Measurements from ENCODE around the gene PTBP1. TPM values are rescaled to one million over a fixed set of nuclear protein-coding genes. Genes with fewer than 3 reads are reported as not detected.
"Not testable (repeated sequence)": the region's sequence is repeated elsewhere in the genome, so short reads cannot be mapped to it uniquely, and the experiment has no call there.

Gene PTBP1
- total RNA-seq, 1 donor from 2014 or later: 134 TPM

DNA sequence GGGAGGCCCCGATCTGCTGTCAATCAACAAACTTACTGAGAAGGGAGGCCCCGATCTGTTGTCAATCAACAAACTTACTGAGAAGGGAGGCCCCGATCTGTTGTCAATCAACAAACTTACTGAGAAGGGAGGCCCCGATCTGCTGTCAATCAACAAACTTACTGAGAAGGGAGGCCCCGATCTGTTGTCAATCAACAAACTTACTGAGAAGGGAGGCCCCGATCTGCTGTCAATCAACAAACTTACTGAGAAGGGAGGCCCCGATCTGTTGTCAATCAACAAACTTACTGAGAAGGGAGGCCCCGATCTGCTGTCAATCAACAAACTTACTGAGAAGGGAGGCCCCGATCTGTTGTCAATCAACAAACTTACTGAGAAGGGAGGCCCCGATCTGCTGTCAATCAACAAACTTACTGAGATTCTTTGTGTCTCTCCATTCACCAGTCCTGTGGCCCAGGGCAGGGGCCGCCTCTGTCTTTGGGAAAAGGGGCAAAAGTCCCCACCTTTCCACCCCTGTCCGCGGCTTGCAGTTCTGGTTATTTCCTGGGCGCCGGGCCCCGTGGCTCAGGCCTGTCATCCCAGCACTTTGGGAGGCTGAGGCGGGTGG is 56.5 kb downstream of the PTBP1 start:
- DNase-seq (ENCODE audit: low read depth): not testable (repeated sequence)

DNA sequence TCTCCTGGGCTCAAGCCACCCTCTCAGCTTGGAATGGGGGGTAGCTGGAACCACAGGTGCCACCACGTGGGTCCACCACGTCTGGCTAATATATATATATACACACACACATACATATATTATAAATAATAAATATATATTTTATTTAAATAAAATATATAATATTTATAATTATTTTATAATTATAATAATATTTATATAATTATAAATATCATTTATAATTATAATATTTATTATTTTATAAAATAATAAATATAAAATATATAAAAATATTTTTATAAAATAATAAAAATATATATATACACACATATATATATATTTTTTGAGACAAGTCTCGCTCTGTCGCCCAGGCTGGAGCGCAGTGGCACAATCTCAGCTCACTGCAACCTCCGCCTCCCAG is 57.3 kb downstream of the PTBP1 start:
- no peak for DNase-seq (ENCODE audit: low read depth)

DNA sequence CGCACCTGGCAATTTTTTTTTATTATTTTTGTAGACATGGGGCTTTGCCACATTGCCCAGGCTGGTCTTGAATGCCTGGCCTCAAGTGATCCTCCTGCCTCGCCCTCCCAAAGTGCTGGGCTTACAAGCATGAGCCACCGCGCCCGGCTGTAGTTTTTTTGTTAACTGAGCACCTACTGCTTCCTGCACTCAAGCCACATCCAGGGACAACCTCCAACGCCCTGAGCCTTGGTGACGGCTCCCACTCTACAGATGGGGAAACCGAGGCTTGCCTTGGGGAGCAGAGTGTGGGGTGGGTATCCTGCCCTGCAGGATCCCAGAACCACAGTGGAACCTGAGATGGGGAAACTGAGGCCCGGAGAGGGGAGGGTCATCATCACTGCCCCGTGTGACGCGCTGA is 57.9 kb downstream of the PTBP1 start:
- DNase-seq (ENCODE audit: low read depth): no peak

DNA sequence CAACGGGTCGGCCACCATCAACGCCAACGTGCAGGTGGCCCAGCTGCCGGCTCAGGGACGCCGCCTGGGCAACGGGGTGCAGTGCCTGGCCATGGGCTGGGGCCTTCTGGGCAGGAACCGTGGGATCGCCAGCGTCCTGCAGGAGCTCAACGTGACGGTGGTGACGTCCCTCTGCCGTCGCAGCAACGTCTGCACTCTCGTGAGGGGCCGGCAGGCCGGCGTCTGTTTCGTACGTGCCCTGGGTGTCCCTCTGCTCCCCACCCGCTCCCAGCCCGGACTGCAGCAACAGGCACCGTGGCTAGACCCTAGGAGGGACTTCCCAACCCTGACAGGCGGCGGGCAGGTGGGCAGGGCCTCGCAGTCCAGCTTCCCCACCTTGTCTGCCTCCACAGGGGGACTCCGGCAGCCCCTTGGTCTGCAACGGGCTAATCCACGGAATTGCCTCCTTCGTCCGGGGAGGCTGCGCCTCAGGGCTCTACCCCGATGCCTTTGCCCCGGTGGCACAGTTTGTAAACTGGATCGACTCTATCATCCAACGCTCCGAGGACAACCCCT is 58.4 kb downstream of the PTBP1 start:
- no peak for DNase-seq (ENCODE audit: low read depth)

DNA sequence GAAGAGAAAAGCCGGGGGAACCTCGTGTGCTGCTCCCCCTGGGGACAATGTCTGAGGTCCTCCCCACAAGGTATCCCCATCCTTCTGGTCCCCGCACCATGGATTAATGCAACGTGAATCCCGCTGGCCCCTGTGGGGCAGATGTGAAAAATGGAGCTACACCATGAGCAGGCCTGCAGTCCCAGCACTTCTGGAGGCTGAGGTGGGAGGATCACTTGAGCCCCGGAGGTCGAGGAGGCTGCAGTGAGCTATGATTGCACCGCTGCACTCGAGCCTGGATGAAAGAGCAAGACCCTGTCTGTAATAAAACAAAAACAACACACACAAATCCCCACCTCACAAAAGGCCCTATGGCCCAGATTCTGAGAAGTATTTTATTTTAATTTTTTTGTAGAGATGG is 61.0 kb downstream of the PTBP1 start:
- no peak for DNase-seq (ENCODE audit: low read depth)

DNA sequence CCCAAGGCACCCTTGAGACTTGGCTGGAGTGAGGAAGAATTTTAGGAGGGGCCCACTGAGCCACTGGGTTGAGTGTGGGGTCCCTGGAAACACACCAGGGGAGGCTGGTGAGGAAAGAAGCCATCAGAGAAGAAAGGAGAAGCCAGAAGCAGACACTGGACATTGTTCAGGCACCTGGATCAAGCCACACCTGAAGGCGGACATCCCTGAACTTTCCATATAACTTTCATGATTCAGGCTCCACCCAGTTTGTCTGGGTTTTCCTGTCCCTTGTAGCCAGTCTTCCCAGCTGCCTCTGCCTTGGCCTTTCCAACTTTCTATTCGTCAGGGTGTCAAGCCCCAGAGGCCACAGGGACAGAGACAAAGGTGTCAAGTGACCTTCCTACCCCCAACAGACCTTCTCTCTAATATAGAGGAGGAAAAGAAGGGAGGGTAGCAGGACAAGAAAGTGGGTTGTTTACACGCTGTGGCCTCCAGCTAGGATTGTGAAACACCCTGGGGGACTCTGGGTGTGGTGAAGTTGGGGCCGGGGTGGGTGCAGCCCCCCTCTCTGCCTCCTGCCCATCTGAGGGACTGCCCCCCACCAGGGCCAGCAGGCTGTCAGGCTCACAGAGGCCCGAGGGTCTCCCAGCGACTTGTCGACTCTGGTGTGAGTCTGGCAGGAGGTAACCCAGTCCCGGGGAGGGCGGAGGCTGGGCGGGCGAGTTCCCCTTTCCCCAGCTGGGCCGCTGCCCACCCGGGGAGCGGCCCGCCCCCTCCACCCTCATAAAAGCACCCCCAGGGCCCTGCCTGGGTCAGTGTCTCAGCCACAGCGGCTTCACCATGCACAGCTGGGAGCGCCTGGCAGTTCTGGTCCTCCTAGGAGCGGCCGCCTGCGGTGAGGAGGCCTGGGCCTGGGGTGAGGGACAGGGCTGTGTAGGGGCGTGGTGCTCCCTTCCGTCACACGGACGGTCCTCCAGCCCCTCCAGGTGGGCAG is 61.9 kb downstream of the PTBP1 start, which contains the start of gene CFD:
Gene CFD, plus strand, starts transcription at position 797 of the 976 bp plus-strand sequence. Its CDS starts 26 bp downstream, at position 823.
- no peak for DNase-seq (ENCODE audit: low read depth)

DNA sequence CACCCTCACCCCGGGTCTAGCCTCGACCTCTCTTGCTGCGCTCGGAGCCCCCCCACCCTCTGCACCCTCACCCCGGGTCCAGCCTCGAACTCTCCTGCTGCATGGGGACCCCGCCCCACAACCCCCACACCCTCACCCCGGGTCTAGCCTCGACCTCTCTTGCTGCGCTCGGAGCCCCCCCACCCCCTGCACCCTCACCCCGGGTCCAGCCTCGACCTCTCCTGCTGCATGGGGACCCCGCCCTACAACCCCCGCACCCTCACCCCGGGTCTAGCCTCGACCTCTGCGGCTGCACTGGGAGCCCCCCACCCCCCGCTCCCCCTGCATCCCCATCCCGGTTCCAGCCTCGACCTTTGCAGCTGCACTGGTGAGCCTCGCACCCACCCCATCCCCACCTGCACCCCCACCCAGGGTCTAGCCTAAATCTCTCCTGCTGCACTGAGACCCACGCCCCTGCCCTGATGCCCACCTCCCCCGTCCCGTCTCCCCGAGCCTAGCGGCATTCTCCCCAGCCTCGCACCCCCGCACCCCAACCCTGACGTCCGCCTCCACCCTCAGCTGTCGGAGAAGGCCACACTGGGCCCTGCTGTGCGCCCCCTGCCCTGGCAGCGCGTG is 64.0 kb downstream of the PTBP1 start:
- no peak for DNase-seq (ENCODE audit: low read depth)

Other genes with a start within 250 kb of the PTBP1 start
- 410 and 555 TPM in 2 replicates for gene BSG, start 224.9 kb upstream of the PTBP1 start, total RNA-seq
- gene HCN2, start 207.6 kb upstream of the PTBP1 start, total RNA-seq: 0.55 TPM in 1 of 2 replicates, not detected in the other
- gene POLRMT, start 163.9 kb upstream of the PTBP1 start, total RNA-seq: 22.6 and 46.3 TPM in 2 replicates
- 0.10 TPM in 1 of 2 replicates, not detected in the other for gene FGF22, start 157.6 kb upstream of the PTBP1 start, total RNA-seq
- gene RNF126, start 134.2 kb upstream of the PTBP1 start, total RNA-seq: 19.8 and 23.4 TPM in 2 replicates
- gene FSTL3, start 121.1 kb upstream of the PTBP1 start, total RNA-seq: 374 and 526 TPM in 2 replicates
- not detected in 2 replicates for gene PRSS57, start 102.0 kb upstream of the PTBP1 start, total RNA-seq
- 0.35 and 45.4 TPM in 2 replicates for gene PALM, start 88.5 kb upstream of the PTBP1 start, total RNA-seq
- gene MISP, start 46.3 kb upstream of the PTBP1 start, total RNA-seq: 6.2 and 48.4 TPM in 2 replicates
- 0.50 and 0.87 TPM in 2 replicates for gene PLPPR3, start 24.5 kb downstream of the PTBP1 start, total RNA-seq
- gene AZU1, start 30.4 kb downstream of the PTBP1 start, total RNA-seq: not detected in 2 replicates
- not detected in 2 replicates for gene PRTN3, start 43.5 kb downstream of the PTBP1 start, total RNA-seq
- not detected in 2 replicates for gene ELANE, start 54.9 kb downstream of the PTBP1 start, total RNA-seq
- gene CFD, start 62.2 kb downstream of the PTBP1 start, total RNA-seq: 2.1 and 3.1 TPM in 2 replicates
- gene MED16, start 95.7 kb downstream of the PTBP1 start, total RNA-seq: 22.6 and 55.4 TPM in 2 replicates
- gene RNU6-9, start 96.0 kb downstream of the PTBP1 start, total RNA-seq: not detected in 2 replicates
- gene R3HDM4, start 115.8 kb downstream of the PTBP1 start, total RNA-seq: 36.6 and 38.3 TPM in 2 replicates
- gene KISS1R, start 119.9 kb downstream of the PTBP1 start, total RNA-seq: not detected in 2 replicates
- 9.5 and 18.8 TPM in 2 replicates for gene ARID3A, start 128.6 kb downstream of the PTBP1 start, total RNA-seq
- gene WDR18, start 186.9 kb downstream of the PTBP1 start, total RNA-seq: 31.1 and 50.4 TPM in 2 replicates
- 2.4 and 3.6 TPM in 2 replicates for gene GRIN3B, start 203.0 kb downstream of the PTBP1 start, total RNA-seq
- gene TMEM259, start 223.7 kb downstream of the PTBP1 start, total RNA-seq: 63.4 and 114 TPM in 2 replicates
- not detected in 2 replicates for gene RNU6-2, start 224.1 kb downstream of the PTBP1 start, total RNA-seq
- 312 and 501 TPM in 2 replicates for gene CNN2, start 229.2 kb downstream of the PTBP1 start, total RNA-seq
- gene ABCA7, start 242.7 kb downstream of the PTBP1 start, total RNA-seq: 15.6 and 24.6 TPM in 2 replicates

All from renal cortical epithelial cell (primary cell).